GM23248 (cell line): ENCODE measurements around the gene TUBB1. TPM values are rescaled to one million over a fixed set of nuclear protein-coding genes. Genes with fewer than 3 reads are reported as not detected.

ENCODE experiments used
- DNase-seq: peaks from one replicate; pipeline ENCODE4 v3.0.0-alpha.2; 2015
- H2AFZ ChIP-seq: fragments of 200-600 bp; sonication (generic); 2 replicates; pipeline ENCODE4 v1.6.1; 2016; ENCODE audit warnings: antibody characterized with exemption
- H3F3A ChIP-seq: fragments of 200-600 bp; sonication (generic); 2 replicates; pipeline ENCODE4 v1.6.1; 2016; ENCODE audit warnings: mild to moderate bottlenecking, antibody characterized with exemption, mixed run types; ENCODE audit not compliant: insufficient read depth
- H3K27ac ChIP-seq: fragments of 200-600 bp; sonication (generic); 2 replicates; pipeline ENCODE4 v1.5.1; 2016; ENCODE audit warnings: mild to moderate bottlenecking
- H3K27me3 ChIP-seq: fragments of 200-600 bp; sonication (generic); replicated peaks from 2 replicates; pipeline ENCODE4 v1.6.1; 2016; ENCODE audit warnings: mild to moderate bottlenecking; ENCODE audit not compliant: insufficient read depth
- H3K36me3 ChIP-seq: fragments of 200-600 bp; sonication (generic); 2 replicates; pipeline ENCODE4 v1.6.1; 2016; ENCODE audit warnings: low read depth, mild to moderate bottlenecking
- H3K4me1 ChIP-seq: fragments of 200-600 bp; sonication (generic); 2 replicates; pipeline ENCODE4 v1.6.1; 2016; ENCODE audit warnings: mild to moderate bottlenecking; ENCODE audit not compliant: insufficient read depth
- H3K4me2 ChIP-seq: fragments of 200-600 bp; sonication (generic); one replicate; pipeline ENCODE4 v1.6.1; 2016; ENCODE audit warnings: mild to moderate bottlenecking; ENCODE audit not compliant: unreplicated experiment
- H3K4me3 ChIP-seq: fragments of 200-600 bp; sonication (generic); 2 replicates; pipeline ENCODE4 v1.5.1; 2016; ENCODE audit warnings: mild to moderate bottlenecking
- H3K79me2 ChIP-seq: fragments of 200-600 bp; sonication (generic); 2 replicates; pipeline ENCODE4 v1.6.1; 2016; ENCODE audit warnings: mild to moderate bottlenecking; ENCODE audit not compliant: insufficient read depth
- H3K9ac ChIP-seq: fragments of 200-600 bp; sonication (generic); 2 replicates; pipeline ENCODE4 v1.6.1; 2016; ENCODE audit warnings: mild to moderate bottlenecking
- H3K9me2 ChIP-seq: fragments of 200-600 bp; sonication (generic); 2 replicates; pipeline ENCODE4 v1.6.1; 2016; ENCODE audit warnings: mixed run types, mild to moderate bottlenecking, moderate library complexity; ENCODE audit not compliant: insufficient read depth
- H3K9me3 ChIP-seq: fragments of 200-600 bp; sonication (generic); one replicate; pipeline ENCODE4 v1.6.1; 2017; ENCODE audit warnings: low read depth
- H4K20me1 ChIP-seq: fragments of 200-600 bp; sonication (generic); 2 replicates; pipeline ENCODE4 v1.6.0; 2016; ENCODE audit not compliant: insufficient read depth
- EZH2 ChIP-seq: fragments of 200-600 bp; sonication (generic); IDR thresholded peaks from 2 replicates; pipeline ENCODE4 v1.6.1; 2018; ENCODE audit warnings: antibody characterized with exemption, mild to moderate bottlenecking; ENCODE audit not compliant: insufficient read depth, poor library complexity, severe bottlenecking
- EZH2phosphoT487 ChIP-seq: fragments of 200-600 bp; sonication (generic); IDR thresholded peaks from 2 replicates; pipeline ENCODE4 v1.6.1; 2018; ENCODE audit warnings: antibody characterized with exemption, moderate library complexity, mild to moderate bottlenecking, low read depth; ENCODE audit not compliant: insufficient read depth
- WGBS, 2 experiments: methylation state at CpG; one replicate each; pipeline ENCODE4 v1.1.6; 2015 to 2017; ENCODE audit warnings: low lambda C conversion rate in 2 of 2, low coverage in 1 of 2; ENCODE audit errors: missing lambda C conversion rate in 2 of 2; 5-methylcytosine and 5-hydroxymethylcytosine counted together
- in situ Hi-C: fragments of 300-500 bp; cut with MboI; formaldehyde crosslinking; loops from 2 replicates; pipeline ENCODE4 v1.15.0; 2020
- polyA plus RNA-seq: library from polyadenylated mRNA; unstranded; fragments of >200 nt; fragmentation: Nextera tagmentation; extraction: Ambion mirVana; gene quantifications from 2 replicates; pipeline ENCODE4 v1.2.1, GENCODE V29; 2016
- total RNA-seq: library from RNA; depleted of rRNA; stranded (reverse); fragments of >200 nt; shearing (Covaris generic); gene quantifications from 2 replicates; pipeline ENCODE4 v1.2.3, GENCODE V29; 2014

Gene TUBB1
- total and polyA plus RNA-seq, 2 experiments from 2014 or later, result 0.09 TPM; not detected in 1

DNA sequence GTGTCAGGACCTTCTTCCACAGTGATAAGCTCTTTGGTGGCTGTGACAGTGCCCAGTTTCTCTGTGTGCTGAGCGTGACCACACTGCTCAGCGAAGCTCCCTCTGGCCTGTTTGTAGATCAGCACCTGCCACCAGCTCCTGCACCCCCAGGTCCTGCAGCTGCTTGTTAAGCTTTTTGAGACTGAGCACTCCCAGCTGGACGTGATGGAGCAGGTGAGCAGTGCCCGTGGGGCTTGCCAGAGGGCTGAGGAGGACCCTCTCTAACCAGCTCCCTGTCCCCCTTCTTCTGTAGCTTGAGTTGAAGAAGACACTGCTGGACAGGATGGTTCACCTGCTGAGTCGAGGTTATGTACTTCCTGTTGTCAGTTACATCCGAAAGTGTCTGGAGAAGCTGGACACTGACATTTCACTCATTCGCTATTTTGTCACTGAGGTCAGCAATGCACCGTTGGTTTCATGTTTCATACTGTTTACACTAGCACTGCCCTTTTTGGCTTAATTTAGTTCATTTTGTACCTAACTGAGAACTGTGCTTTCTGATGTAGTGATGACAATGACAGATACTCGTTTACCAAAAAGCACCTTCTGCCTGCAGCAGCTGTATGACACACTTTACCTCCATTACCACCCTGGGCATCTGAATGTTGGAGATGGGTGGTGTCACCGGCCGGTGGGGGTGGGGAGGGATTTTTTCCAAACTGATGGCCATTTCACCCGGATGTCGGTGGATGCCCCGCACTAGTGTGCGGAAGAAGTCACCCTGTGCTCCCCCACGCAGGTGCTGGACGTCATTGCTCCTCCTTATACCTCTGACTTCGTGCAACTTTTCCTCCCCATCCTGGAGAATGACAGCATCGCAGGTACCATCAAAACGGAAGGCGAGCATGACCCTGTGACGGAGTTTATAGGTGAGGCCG lies 25.6 kb upstream of the TUBB1 start:
- Histone ChIP-seq H3K4me1 (no peaks in the 10 kb centered on the region), H3K4me3 (no peak overlapping the region), H4K20me1 (no peaks in the 10 kb centered on the region), H3K9ac (no peak overlapping the region), H3K36me3 (peaks cover 56% of the 10 kb centered on the region; the same call in 1 of the 2 replicates), H3K27me3 (no peaks in the 10 kb centered on the region), H3K9me3 (no peaks in the 10 kb centered on the region), H3K79me2 (no peaks in the 10 kb centered on the region; the same call in 1 of the 2 replicates), H2AFZ (no peak overlapping the region), H3K27ac (no peak overlapping the region), H3K9me2 (no peaks in the 10 kb centered on the region), H3K4me2 (no peak overlapping the region), H3F3A (peaks cover 40% of the 10 kb centered on the region)
- WGBS, 2 experiments, result 83 to 88% methylated on average over 23 of the region's 23 CpGs
- in situ Hi-C loops, result no loop called here
- no peak for DNase-seq
- no peak for TF ChIP-seq EZH2
- no peak for TF ChIP-seq EZH2phosphoT487

GRCh38 chr20:58994390-58995159 lies 24.7 kb upstream of the TUBB1 start:
- Histone ChIP-seq H3K4me1 (no peaks in the 10 kb centered on the region), H3K79me2 (no peaks in the 10 kb centered on the region; the same call in 1 of the 2 replicates), H4K20me1 (no peaks in the 10 kb centered on the region), H3K27me3 (no peaks in the 10 kb centered on the region), H3K4me3 (no peak overlapping the region), H3K9me3 (no peaks in the 10 kb centered on the region), H3K36me3 (peaks cover 54% of the 10 kb centered on the region; the same call in 1 of the 2 replicates), H3K9me2 (no peaks in the 10 kb centered on the region), H2AFZ (no peak overlapping the region), H3K27ac (peak overlapping the region; percentile 7; the same call in 1 of the 2 replicates), H3F3A (peaks cover 40% of the 10 kb centered on the region), H3K4me2 (no peak overlapping the region), H3K9ac (no peak overlapping the region)
- 67 to 69% methylated on average over 17 of the region's 17 CpGs for WGBS, 2 experiments
- TF ChIP-seq EZH2 (no peak), EZH2phosphoT487 (no peak)
- in situ Hi-C loops, result no loop called here
- DNase-seq, result no peak

DNA sequence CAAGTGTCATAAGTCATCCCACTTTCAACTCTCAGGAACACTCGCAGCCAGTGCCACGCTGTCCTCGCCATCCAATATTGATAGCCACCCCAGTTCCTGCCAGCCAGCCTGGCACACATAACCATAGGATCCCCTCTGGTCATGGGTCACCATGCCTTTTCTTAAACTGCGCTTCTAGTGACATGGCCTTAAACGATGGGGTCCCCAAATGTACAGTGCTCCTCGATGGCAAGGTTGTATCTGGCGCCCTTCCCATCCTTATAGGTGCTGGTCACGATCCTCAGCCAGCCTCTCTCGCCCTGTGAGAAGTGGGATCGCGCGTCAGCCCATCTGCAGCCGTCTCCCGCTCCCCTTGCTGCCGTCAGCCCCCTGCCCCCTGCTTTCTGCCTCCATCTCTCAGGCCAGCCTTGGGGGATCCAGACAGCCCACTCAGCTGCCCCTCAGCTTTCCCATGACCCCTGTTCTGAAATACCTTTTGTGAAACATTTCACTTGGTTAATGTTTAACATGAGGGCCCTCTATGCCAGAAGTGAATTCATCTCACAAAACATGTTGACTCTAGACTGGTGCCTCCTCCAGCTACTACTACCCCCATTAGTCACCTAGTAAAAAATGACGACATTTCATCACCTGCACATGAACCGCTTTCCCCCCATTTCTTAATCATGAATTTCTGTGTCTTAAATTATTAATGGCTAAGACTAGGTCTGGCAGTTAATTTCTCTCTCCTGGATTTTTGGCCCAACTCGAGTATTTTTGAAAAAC lies 23.6 kb upstream of the TUBB1 start:
- H2AFZ ChIP-seq, result no peak overlapping the region
- H3K79me2 ChIP-seq, result no peaks in the 10 kb centered on the region; the same call in 1 of the 2 replicates
- H3K9me3 ChIP-seq, result no peaks in the 10 kb centered on the region
- no peaks in the 10 kb centered on the region for H3K4me1 ChIP-seq
- no peak overlapping the region for H3K4me3 ChIP-seq
- no peak overlapping the region for H3K27ac ChIP-seq
- H4K20me1 ChIP-seq, result no peaks in the 10 kb centered on the region
- H3K27me3 ChIP-seq, result no peaks in the 10 kb centered on the region
- DNase-seq, result no peak
- H3F3A ChIP-seq, result peaks cover 35% of the 10 kb centered on the region
- in situ Hi-C loops, result no loop called here
- TF ChIP-seq EZH2phosphoT487, result no peak
- TF ChIP-seq EZH2, result no peak
- H3K9ac ChIP-seq, result no peak overlapping the region
- WGBS, 2 experiments, result 85 to 86% methylated on average over 18 of the region's 18 CpGs
- no peaks in the 10 kb centered on the region for H3K9me2 ChIP-seq
- peaks cover 49% of the 10 kb centered on the region; the same call in 1 of the 2 replicates for H3K36me3 ChIP-seq
- no peak overlapping the region for H3K4me2 ChIP-seq

- peaks cover 30% of the 10 kb centered on the region for H3F3A ChIP-seq
- no peak for TF ChIP-seq EZH2phosphoT487
- TF ChIP-seq EZH2, result no peak
These were observed 23.0 kb upstream of the TUBB1 start for GRCh38 chr20:58996226-58996611.

More at GRCh38 chr20:58996226-58996611, 23.0 kb upstream of the TUBB1 start:
- Histone ChIP-seq H3K36me3 (peaks cover 43% of the 10 kb centered on the region; the same call in 1 of the 2 replicates), H4K20me1 (no peaks in the 10 kb centered on the region), H3K4me1 (no peaks in the 10 kb centered on the region), H2AFZ (no peak overlapping the region), H3K9ac (no peak overlapping the region), H3K9me3 (no peaks in the 10 kb centered on the region), H3K4me2 (no peak overlapping the region), H3K27ac (no peak overlapping the region), H3K27me3 (no peaks in the 10 kb centered on the region), H3K4me3 (no peak overlapping the region), H3K9me2 (no peaks in the 10 kb centered on the region), H3K79me2 (no peaks in the 10 kb centered on the region; the same call in 1 of the 2 replicates)
- in situ Hi-C loops, result no loop called here
- no peak for DNase-seq
- 88 to 91% methylated on average over 12 of the region's 12 CpGs for whole genome bisulfite sequencing, 2 experiments
